Astrocyte of the cerebellum (primary cell): ENCODE measurements around the gene CCDC187.

ENCODE experiments used
- DNase-seq: peaks from one replicate; pipeline ENCODE4 v3.0.0-alpha.2; 2011; ENCODE audit warnings: low read depth
- H3K4me3 ChIP-seq: 2 replicates; pipeline ENCODE4 v1.5.1; 2011; ENCODE audit warnings: mild to moderate bottlenecking, low read depth, low read length, moderate library complexity
- in situ Hi-C: cut with HindIII; loops from 2 replicates; pipeline ENCODE4 v1.10.0; 2017; ENCODE audit warnings: low sequenced_read_pairs
- TF ChIP-seq, protein P1 (sequence below): IDR thresholded peaks from 2 replicates; pipeline ENCODE4 v1.5.1; 2012; ENCODE audit warnings: low read length, low read depth, moderate library complexity, mild to moderate bottlenecking; ENCODE audit errors: missing control alignments

Gene CCDC187

DNA sequence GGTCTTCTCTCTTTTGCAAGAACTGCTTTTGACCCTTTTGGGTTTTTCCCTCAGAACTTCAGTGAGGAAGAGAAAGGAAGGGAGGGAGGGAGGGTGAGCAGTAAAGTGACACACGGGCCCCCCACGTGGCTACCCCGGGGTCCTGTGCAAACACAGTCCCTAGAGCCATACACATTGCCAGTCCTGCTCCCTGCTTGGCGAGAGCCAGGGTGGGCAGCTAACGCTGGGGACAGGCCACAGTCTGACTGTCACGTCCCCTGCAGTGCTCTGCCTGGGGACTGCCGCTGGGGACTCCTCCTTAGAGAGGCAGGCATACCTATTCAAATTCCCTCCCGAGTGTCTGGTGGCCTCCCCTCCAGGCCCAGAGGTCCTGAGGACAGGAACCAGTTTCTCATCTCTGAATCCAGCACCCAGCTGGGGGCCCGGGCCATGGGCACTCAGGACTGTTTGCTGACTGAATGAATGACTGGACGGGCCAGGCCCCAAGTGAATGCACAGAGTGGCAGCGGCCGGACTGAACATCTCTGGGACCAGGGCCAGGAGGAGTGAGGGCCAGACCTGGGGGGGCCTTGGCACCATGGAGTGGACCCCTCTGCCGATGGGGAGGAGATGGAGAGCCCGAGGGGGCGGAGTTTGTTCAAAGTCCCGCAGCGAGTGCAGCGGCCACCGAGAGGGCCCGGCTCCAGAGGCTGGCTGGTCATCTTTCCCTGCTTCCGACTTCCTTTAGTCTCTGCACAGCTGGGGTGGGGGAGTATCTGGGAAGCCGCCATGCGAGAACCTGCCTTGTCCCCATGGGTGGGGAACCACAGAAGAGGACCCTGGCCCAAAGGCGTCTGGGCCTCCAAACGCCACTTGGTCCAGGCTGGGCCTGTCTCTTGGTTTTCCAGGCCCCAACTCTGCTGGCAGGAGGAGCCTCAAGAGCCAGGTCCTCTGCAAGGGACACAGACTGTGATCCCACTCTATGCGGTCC is 5.8 kb downstream of the CCDC187 start:
- in situ Hi-C loops, result no loop called here
- H3K4me3 ChIP-seq, result no peak overlapping the region
- no peak for DNase-seq
- TF ChIP-seq, protein P1, sequence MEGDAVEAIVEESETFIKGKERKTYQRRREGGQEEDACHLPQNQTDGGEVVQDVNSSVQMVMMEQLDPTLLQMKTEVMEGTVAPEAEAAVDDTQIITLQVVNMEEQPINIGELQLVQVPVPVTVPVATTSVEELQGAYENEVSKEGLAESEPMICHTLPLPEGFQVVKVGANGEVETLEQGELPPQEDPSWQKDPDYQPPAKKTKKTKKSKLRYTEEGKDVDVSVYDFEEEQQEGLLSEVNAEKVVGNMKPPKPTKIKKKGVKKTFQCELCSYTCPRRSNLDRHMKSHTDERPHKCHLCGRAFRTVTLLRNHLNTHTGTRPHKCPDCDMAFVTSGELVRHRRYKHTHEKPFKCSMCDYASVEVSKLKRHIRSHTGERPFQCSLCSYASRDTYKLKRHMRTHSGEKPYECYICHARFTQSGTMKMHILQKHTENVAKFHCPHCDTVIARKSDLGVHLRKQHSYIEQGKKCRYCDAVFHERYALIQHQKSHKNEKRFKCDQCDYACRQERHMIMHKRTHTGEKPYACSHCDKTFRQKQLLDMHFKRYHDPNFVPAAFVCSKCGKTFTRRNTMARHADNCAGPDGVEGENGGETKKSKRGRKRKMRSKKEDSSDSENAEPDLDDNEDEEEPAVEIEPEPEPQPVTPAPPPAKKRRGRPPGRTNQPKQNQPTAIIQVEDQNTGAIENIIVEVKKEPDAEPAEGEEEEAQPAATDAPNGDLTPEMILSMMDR, result no peak

DNA sequence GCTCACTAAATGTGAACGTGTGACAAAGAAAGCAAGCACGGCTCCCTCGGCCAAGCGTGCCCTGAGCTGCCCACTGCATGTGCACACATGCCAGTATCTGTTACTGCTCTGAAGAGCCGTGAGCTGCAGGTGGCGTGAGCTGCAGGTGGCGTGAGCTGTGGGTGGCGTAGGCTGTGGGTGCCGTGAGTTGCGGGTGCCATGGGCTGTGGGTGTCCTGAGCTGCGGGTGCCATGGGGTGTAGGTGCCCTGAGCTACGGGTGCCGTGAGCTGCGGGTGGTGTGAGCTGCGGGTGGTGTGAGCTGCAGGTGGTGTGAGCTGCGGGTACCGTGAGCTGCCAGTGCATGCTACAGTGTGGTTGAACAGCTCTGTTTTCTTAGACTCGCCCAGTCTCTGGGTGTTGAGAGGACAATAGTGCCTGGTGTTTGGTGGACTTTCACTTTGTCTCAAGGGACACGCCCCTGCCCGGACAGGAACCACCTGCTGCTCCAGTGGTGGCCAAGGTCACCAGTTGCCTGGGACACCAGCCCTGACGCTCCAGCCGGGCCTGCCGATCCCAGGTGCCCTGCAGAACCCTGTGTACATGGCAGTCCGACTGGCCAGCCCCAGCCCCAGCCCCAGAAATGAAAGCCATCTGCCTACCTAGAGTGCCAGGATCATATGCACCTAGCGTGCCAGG is 6.7 kb downstream of the CCDC187 start:
- TF ChIP-seq, protein P1, result no peak
- no peak overlapping the region for H3K4me3 ChIP-seq
- DNase-seq, result no peak
- in situ Hi-C loops, result no loop called here

DNA sequence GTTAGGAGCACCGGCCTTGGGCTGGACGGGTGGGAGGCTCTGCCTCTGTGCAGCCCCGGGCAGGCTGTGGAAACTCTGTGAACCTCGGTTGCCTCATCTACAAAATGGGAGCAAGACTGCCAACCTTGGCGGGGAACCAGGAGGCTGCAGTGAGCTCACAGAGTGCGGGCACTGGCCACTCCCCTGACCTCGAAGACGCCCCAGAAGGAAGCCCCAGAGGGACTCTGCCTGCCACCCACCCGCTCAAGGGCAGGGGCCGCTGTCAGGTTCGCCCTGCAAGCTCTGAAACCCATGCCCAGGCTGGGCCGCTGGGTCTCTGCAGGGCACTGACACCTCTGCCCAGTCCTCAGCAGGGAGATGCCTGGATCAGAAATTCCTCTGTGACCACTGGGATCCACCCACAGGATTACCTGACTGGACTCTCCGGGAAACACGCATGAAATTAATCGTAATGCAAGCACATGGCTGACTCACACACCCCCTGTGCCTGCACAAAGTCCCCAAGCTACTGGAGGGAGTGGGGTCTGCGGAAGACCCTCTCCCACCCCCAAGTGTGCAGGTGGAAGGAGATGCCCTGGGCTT is 7.4 kb downstream of the CCDC187 start:
- H3K4me3 ChIP-seq, result no peak overlapping the region
- TF ChIP-seq, protein P1, result no peak
- no peak for DNase-seq
- in situ Hi-C loops, result no loop called here

DNA sequence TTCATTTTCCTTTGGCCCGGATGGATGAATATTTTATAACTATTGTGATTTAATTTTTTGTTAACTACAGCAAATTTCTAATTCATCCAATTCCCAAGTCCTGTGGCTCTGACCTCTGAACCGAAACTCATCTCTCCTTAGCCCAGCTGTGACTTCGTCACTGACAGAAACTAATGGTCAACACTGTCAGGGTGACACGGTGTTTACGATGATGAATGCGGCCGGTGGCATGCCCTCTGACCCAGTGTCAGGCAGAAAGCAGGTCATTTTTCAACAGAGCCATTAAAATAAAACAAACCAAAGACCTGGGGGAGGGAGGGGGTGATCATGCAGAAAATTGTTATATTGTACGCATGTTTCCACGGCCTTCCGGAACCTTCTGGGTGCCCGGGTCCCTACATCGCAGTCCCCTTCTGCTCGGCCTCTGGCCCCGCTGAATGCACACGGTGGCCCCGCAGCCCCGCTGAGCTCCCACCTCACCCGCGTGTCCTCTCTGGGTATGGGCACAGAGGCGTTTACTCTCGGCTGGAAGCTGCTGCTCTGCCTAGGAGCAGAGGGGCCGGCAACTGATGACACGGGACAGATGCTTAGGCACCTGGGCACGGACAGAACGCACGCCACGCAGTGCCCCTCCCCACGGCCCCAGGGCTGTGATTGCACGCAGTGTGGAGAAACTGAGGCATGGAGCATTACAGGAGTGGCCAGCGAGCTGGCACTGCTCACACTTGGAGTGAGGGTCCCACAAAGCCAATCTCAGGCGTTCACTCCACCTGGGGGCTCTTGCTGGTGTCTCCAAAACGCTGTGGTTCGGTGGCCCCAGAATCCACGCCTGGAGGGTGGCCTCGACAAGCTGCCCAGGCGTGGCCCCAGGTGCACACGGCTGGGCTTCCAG is 8.1 kb downstream of the CCDC187 start:
- TF ChIP-seq, protein P1, result no peak
- in situ Hi-C loops, result no loop called here
- no peak overlapping the region for H3K4me3 ChIP-seq
- no peak for DNase-seq

DNA sequence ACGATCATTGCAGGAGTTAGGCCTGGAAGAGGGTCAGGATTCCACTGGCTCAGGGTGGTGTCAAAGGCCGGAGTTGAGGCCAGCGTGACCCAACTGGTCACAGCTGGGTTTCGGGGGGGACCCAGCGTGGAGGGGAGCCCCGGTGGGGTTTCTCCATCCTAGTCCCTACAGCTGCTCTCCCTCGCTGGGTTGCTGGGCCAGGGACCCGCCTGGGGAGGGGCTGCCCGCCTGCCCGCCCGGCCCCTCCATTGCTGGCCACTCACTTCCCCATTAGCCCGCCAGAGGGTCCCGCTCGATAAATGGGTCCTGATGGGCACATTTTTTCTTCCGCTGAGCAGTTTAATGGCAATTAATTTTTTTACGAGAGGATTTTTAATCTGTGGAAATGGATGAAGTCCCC is 8.8 kb downstream of the CCDC187 start:
- no peak overlapping the region for H3K4me3 ChIP-seq
- in situ Hi-C loops, result no loop called here
- TF ChIP-seq, protein P1, result no peak
- no peak for DNase-seq

DNA sequence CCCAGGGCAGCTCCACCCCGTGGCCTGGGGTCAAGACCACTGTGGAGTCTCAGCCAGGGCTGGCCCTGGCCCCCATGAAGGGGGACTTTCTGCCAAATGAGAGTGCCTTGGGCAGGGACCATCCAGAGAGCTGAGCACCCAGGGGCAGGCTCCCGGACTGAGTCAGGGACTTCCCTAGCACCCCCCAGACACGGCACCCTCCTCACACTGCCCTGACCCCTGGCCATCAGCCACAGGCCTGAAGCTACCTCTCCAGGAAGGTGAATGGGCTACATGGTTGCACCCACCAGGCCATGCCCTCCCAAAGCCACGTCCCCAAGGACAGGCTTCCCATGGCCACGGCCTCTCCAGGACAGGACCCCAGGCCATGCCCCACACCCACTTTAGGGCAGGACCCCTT is 9.5 kb downstream of the CCDC187 start:
- no peak for DNase-seq
- no peak overlapping the region for H3K4me3 ChIP-seq

More for the DNA sequence above, 9.5 kb downstream of the CCDC187 start:
- TF ChIP-seq, protein P1, result no peak
- in situ Hi-C loops, result no loop called here
